Stimulated activated CD4-positive, alpha-beta T cell treated with anti-CD3 and anti-CD28 coated beads, Interleukin-2, amount 100 ng/mL, for 24 hours (primary cell): ENCODE measurements around the gene PDE10A.

Experiments
- DNase-seq, 2 donors: peaks; one replicate each; pipeline ENCODE4 v3.0.0-alpha.2; 2020

The PDE10A gene

DNA sequence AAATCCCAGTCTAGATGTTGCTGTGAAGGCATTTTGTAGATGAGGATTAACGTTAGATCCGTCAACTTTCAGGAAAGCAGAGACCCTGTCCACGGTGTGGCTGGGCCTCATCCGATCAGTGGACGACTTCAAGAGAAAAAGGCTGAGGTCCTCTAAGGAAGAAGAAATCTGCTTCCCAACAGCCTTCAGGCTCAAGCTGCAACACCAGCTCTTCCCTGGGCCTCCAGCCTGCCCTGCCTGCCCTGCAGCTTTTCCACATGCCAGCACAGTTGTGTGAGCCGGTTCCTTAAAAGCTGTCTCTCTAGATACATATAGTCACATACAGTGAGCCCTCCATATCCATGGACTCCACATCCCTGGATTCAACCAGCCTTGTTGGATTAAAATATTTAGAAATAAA is 14.1 kb upstream of the PDE10A start:
- no peak for DNase-seq

- DNase-seq: no peak
Observed at GRCh38 chr6:165676435-165677068, 13.5 kb upstream of the PDE10A start.

GRCh38 chr6:165675120-165675519 is 12.1 kb upstream of the PDE10A start:
- DNase-seq: no peak

DNA sequence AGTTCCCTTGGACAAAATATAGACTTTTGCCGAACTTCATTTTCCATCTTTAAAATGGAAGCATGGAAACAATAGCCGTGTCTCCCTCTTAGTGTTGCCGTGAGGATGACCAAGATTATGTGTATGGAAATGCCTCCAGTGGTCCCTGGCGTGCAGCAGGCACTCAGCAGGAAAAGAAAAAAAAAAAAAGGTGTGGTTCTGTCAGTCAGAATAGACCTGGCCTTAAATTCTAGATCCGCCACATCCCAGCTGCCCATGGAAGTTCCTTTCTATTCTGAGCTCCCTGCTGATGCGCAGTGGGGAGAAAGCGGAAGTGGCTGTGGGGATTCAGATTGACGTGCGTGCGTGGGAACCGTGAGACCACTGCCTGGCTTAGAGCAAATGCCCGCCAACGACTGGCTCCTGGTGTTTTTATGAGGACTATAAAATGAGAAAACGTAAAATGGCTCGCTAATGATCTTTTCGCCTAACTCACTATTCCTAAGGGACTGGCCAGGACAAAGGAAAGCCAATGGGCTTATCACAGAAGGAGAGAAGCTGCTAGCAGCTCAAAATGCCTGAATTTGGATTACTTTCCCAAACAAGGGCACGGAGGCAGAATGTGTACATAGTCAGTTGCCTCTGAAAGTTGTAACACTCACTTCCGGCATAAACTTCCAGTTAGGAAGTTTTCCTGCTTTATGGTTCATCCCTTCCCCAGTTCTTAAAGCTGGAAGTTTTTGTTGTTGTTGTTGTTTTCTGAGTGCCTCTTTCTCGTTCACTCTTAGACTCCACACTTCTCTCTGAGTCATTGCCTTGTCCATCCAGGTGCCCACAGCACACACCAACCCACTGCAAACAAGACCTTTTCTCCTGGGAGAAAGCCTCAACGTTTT is 11.4 kb upstream of the PDE10A start:
- no peak for DNase-seq

GRCh38 chr6:165671222-165671768 is 8.3 kb upstream of the PDE10A start:
- no peak for DNase-seq

DNA sequence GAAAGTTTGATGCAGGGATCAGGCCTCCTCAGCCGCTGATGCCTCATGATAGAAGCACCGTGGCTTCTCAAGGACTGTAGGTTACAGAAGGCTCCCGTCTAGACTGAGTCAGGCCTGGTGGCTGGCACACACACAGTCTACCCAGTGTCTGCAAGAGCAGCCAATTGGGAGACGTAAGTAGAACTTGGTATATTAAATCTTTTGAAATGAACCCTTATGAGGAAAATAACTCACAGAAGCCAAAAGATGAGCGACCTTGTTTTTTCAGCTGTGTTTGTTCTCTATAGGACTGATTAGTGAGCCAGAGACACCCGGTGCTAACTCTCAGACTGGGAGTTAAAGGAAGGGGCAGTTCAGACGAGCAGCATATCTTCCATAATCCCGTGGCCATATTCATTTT is 5.9 kb upstream of the PDE10A start:
- no peak for DNase-seq

GRCh38 chr6:165665384-165665672 is 2.3 kb upstream of the PDE10A start:
- DNase-seq: no peak

- DNase-seq: no peak
Observed at GRCh38 chr6:165664559-165665383, 1.7 kb upstream of the PDE10A start.

- no peak for DNase-seq
Observed at GRCh38 chr6:165663736-165664558, 906 bp upstream of the PDE10A start.

DNA sequence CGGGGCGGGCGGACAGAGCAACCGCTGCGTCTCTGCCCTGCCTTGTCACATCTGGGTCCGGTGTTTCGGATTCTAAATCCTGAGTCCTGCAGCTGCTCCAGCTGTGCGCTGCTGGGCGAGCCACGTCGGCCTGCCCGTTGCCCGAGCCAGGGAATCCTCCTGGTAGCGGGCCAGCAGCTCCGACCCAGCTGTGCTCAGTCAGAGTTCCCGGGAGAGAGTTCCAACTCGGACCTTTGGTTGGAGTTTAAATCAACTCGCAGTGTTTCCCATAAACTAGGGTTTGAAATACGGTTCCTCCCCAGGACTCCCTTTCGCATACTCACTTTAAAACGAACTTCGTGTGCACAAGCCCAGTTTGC is 315 bp upstream of the PDE10A start:
- no peak for DNase-seq

- DNase-seq: peak in 1 of 2 donors; percentile 27
Observed at GRCh38 chr6:165662041-165662748, 846 bp downstream of the PDE10A start.

- no peak for DNase-seq
Observed at GRCh38 chr6:165661664-165662025, 1.4 kb downstream of the PDE10A start.

GRCh38 chr6:165660857-165661663 is 2.0 kb downstream of the PDE10A start:
- DNase-seq: no peak

- no peak for DNase-seq
Observed at GRCh38 chr6:165659945-165660856, 2.8 kb downstream of the PDE10A start.

DNA sequence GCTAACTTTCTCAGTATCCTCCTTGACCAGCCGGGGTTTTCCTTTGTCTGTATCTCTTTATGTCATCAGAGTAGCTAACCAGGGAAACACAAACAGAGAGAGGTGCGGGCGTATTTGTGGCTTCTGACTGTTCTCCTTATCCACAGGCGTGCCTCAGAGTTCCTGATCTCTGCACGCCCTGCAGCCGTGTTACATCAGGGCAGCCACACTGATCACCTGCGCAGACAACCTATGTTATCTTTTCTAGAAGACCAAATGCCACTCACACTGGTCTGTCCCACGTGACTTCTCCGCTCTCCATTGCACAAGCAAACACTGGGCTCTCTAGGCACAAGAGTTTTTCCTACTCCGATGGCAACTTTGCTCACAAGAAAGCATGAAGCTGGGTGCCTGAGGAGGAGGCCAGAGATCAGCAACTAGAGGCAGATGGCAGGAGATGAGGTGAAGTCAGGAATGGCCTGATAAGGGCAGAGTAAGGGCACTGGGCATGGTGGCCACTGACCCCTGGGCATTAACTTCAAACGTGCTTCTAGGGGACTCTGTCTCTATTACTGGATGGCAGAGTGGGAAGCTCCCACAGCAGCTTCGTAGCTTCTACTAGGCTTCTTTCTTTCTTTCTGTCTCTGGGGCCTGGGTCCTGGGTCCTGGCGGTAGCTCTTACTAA is 4.5 kb downstream of the PDE10A start:
- no peak for DNase-seq

GRCh38 chr6:165657325-165657680 is 5.7 kb downstream of the PDE10A start:
- DNase-seq: no peak

GRCh38 chr6:165656581-165657324 is 6.3 kb downstream of the PDE10A start:
- DNase-seq: no peak

DNA sequence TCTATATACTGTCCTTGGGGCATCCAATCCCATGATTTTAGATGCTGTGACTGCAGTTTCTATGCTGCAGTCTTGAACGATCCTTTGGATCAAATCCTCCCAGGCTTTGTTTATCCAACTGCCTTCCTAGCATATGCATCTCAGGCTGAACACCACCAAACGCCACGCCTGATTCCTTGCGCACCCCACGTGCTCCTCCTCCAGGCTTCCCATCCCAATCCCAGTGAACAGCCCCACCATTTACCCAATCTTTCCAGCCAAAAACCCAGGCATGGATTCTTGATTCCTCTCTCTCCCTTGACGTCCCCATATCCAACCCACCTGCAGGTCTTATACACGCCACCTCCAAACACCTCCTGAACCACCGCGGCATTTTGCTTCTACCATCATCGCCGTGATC is 7.8 kb downstream of the PDE10A start:
- DNase-seq: no peak

DNA sequence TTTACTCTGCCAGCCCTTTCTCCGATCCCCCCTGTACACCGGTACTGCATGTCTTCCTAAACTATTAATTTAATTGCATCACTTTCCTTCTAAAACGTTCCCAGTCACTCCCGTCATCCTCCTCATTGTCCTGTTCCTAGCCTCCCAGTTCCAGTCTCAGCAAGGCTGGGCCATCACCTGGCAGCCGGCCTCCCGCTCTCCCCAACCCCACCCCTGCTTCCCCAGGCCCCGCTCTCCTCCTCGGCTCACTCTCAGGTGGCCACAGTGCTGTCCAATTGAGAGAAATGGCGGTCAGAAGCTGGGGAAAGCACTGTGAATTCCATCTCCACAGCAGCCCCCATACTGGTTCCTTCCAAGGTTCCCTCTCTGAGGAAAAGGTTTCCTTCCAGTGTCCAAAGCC is 8.9 kb downstream of the PDE10A start:
- DNase-seq: no peak
